OCI-LY1 (cell line): ENCODE measurements around the gene FBRSL1.

Experiments used
- H2AFZ ChIP-seq: fragments of 200-600 bp; sonication (generic), shearing (Covaris generic); 2 replicates; pipeline ENCODE4 v1.6.0; 2014; ENCODE audit warnings: antibody characterized with exemption, mild to moderate bottlenecking, low read length
- H3F3A ChIP-seq: fragments of 200-600 bp; sonication (generic), shearing (Covaris generic); 2 replicates; pipeline ENCODE4 v1.6.0; 2014; ENCODE audit warnings: mild to moderate bottlenecking, antibody characterized with exemption, low read length, moderate library complexity; ENCODE audit not compliant: insufficient read depth
- H3K27ac ChIP-seq: fragments of 200-600 bp; sonication (generic); 2 replicates; pipeline ENCODE4 v1.5.1; 2014; ENCODE audit warnings: low read length, mixed run types, mild to moderate bottlenecking, low read depth; ENCODE audit not compliant: poor library complexity, severe bottlenecking
- H3K27me3 ChIP-seq: fragments of 200-600 bp; sonication (generic); 2 replicates; pipeline ENCODE4 v1.6.0; 2014; ENCODE audit warnings: antibody characterized with exemption, mild to moderate bottlenecking, low read length, moderate library complexity; ENCODE audit not compliant: insufficient read depth
- H3K36me3 ChIP-seq: fragments of 200-600 bp; sonication (generic); 2 replicates; pipeline ENCODE4 v1.6.1; 2014; ENCODE audit warnings: mild to moderate bottlenecking, antibody characterized with exemption, low read length, moderate library complexity, mixed read lengths; ENCODE audit not compliant: insufficient read depth
- H3K4me1 ChIP-seq: fragments of 200-600 bp; sonication (generic); 2 replicates; pipeline ENCODE4 v1.5.1; 2014; ENCODE audit warnings: mild to moderate bottlenecking, low read length, moderate library complexity; ENCODE audit not compliant: insufficient read depth, severe bottlenecking
- H3K4me2 ChIP-seq: fragments of 200-600 bp; sonication (generic), shearing (Covaris generic); 2 replicates; pipeline ENCODE4 v1.6.1; 2014; ENCODE audit warnings: low read length
- H3K4me3 ChIP-seq: fragments of 200-600 bp; sonication (generic); 2 replicates; pipeline ENCODE4 v1.5.1; 2014; ENCODE audit warnings: low read length, low read depth, mild to moderate bottlenecking, mixed read lengths; ENCODE audit not compliant: poor library complexity, severe bottlenecking
- H3K79me2 ChIP-seq: fragments of 200-600 bp; shearing (Covaris generic); 2 replicates; pipeline ENCODE4 v1.6.1; 2016; ENCODE audit warnings: mixed run types, low read length, mixed read lengths; ENCODE audit not compliant: insufficient read depth
- H3K9ac ChIP-seq: fragments of 200-600 bp; sonication (generic), shearing (Covaris generic); 2 replicates; pipeline ENCODE4 v1.6.1; 2014; ENCODE audit warnings: mild to moderate bottlenecking, low read length, mixed read lengths
- H3K9me2 ChIP-seq: fragments of 200-600 bp; sonication (generic), shearing (Covaris generic); 2 replicates; pipeline ENCODE4 v1.6.1; 2014; ENCODE audit warnings: low read depth, mild to moderate bottlenecking, low read length, mixed read lengths
- H3K9me3 ChIP-seq: fragments of 200-600 bp; shearing (Covaris generic); 2 replicates; pipeline ENCODE4 v1.6.1; 2014; ENCODE audit warnings: low read length, mixed read lengths
- H4K20me1 ChIP-seq: fragments of 200-600 bp; sonication (generic), shearing (Covaris generic); 2 replicates; pipeline ENCODE4 v1.6.0; 2016; ENCODE audit warnings: mild to moderate bottlenecking, low read length; ENCODE audit not compliant: insufficient read depth
- EZH2 ChIP-seq: fragments of 200-600 bp; sonication (generic), shearing (Covaris generic); IDR thresholded peaks from 2 replicates; pipeline ENCODE4 v1.8.0; 2017; ENCODE audit warnings: borderline replicate concordance, mixed run types, mild to moderate bottlenecking, antibody characterized with exemption, low read length, moderate library complexity, mixed read lengths
- TF ChIP-seq, protein P1 (sequence below): fragments of 200-600 bp; sonication (generic), shearing (Covaris generic); IDR thresholded peaks from 2 replicates; pipeline ENCODE4 v1.5.1; 2017; ENCODE audit warnings: mild to moderate bottlenecking, antibody characterized with exemption, low read length, moderate library complexity, mixed read lengths

Gene FBRSL1

DNA sequence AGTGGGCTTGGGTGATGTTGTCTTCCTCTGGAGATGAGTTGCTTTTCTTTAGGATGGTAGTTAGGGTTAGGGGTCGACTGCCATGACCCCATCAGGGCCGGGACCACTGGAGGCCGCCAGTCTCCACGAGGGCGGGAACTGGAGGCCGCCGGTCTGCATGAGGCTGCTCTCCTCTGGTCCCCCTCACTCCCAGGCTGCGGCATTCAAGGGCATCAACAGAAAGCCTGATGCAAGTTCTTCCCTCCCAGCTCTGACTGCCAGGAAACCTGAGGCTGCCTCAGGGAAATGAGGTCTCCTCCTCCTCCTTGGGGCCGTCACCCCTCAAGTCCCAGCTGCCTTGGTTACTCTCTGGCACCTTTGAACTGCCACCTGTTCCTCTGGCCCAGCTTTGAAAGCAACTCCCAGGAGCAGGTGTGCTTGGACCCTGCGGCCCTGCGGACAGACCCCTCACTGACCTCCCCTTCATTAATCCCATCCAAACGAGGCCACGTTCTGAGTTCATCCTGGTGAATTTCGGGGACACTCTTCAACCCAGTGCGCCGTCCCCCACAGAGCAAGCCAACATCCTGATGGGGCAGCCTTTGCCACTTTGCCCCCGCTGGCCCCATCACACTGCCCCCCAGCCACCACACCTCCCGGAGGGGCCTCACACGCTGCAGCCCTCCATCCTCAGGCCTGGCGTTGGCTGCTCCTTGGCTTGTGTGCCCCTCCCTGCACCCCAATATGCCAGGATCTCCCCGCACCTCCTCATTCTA lies 37.2 kb upstream of the FBRSL1 start:
- Histone ChIP-seq H3K27me3 (0 out of 2 replicates have a peak, but pooled peaks cover 12% of the 10 kb centered on the region), H3K27ac (no peak overlapping the region)

DNA sequence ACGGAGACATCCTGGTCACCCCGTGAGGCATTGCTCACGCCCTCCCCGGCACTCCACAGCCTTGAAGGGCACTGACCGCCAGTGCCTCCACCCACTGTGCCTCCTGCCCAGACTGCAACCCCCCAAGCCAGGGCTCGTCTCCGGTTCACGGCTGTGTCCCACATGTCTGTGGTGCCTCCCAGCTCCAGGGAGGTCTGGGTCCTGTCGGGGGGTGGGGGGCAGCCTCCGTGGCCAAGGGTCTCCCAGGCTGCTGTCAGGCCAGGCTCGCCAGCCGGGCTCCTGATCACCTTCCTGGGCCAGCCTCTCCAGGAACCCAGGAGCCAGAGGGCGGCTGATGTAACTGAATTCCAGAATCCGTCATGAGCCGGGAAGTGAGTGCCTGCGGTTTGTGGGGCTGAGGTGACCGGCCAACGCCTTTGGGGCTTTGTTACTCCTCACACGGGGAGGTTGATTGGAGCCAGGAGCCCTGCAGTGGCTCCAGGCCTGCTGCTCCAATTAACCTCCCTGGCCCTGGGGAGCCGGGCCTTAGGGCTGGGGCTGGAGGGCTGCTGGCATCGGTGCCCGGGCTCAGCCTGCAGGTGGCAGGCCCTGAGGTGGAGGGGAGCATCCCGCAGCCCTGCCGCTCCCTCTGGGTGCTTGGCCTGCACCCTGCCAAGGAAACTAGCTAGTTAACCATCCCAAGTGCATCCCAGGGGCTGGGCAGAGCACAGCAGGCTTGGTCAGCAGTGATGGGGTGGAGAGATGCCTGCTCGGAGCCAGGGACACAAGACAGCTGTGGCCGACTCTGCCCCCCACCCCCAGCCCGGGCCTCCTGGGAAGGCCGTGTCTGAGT lies 36.4 kb upstream of the FBRSL1 start:
- no peaks in the 10 kb centered on the region for H3K9me2 ChIP-seq
- no peak overlapping the region for H3K9ac ChIP-seq
- no peak overlapping the region for H3K4me3 ChIP-seq
- H3K27ac ChIP-seq: no peak overlapping the region
- no peak overlapping the region for H3K4me2 ChIP-seq
- no peak overlapping the region for H2AFZ ChIP-seq
- no peaks in the 10 kb centered on the region for H4K20me1 ChIP-seq
- peaks cover 12% of the 10 kb centered on the region; the same call in 1 of the 2 replicates for H3K27me3 ChIP-seq
- TF ChIP-seq, protein P1, sequence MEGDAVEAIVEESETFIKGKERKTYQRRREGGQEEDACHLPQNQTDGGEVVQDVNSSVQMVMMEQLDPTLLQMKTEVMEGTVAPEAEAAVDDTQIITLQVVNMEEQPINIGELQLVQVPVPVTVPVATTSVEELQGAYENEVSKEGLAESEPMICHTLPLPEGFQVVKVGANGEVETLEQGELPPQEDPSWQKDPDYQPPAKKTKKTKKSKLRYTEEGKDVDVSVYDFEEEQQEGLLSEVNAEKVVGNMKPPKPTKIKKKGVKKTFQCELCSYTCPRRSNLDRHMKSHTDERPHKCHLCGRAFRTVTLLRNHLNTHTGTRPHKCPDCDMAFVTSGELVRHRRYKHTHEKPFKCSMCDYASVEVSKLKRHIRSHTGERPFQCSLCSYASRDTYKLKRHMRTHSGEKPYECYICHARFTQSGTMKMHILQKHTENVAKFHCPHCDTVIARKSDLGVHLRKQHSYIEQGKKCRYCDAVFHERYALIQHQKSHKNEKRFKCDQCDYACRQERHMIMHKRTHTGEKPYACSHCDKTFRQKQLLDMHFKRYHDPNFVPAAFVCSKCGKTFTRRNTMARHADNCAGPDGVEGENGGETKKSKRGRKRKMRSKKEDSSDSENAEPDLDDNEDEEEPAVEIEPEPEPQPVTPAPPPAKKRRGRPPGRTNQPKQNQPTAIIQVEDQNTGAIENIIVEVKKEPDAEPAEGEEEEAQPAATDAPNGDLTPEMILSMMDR: no peak
- TF ChIP-seq EZH2: no peak
- H3K36me3 ChIP-seq: no peaks in the 10 kb centered on the region
- H3K9me3 ChIP-seq: no peaks in the 10 kb centered on the region
- no peaks in the 10 kb centered on the region for H3K4me1 ChIP-seq
- no peaks in the 10 kb centered on the region for H3K79me2 ChIP-seq
- no peaks in the 10 kb centered on the region for H3F3A ChIP-seq

More for the DNA sequence above, 37.2 kb upstream of the FBRSL1 start:
- H4K20me1 ChIP-seq: no peaks in the 10 kb centered on the region
- no peaks in the 10 kb centered on the region for H3K9me2 ChIP-seq
- TF ChIP-seq, protein P1: no peak
- TF ChIP-seq EZH2: no peak
- H3K9ac ChIP-seq: no peak overlapping the region
- no peaks in the 10 kb centered on the region for H3K4me1 ChIP-seq
- no peaks in the 10 kb centered on the region for H3F3A ChIP-seq
- H2AFZ ChIP-seq: no peak overlapping the region
- no peaks in the 10 kb centered on the region for H3K79me2 ChIP-seq
- H3K4me2 ChIP-seq: no peak overlapping the region
- no peaks in the 10 kb centered on the region for H3K9me3 ChIP-seq
- no peaks in the 10 kb centered on the region for H3K36me3 ChIP-seq
- H3K4me3 ChIP-seq: no peak overlapping the region

DNA sequence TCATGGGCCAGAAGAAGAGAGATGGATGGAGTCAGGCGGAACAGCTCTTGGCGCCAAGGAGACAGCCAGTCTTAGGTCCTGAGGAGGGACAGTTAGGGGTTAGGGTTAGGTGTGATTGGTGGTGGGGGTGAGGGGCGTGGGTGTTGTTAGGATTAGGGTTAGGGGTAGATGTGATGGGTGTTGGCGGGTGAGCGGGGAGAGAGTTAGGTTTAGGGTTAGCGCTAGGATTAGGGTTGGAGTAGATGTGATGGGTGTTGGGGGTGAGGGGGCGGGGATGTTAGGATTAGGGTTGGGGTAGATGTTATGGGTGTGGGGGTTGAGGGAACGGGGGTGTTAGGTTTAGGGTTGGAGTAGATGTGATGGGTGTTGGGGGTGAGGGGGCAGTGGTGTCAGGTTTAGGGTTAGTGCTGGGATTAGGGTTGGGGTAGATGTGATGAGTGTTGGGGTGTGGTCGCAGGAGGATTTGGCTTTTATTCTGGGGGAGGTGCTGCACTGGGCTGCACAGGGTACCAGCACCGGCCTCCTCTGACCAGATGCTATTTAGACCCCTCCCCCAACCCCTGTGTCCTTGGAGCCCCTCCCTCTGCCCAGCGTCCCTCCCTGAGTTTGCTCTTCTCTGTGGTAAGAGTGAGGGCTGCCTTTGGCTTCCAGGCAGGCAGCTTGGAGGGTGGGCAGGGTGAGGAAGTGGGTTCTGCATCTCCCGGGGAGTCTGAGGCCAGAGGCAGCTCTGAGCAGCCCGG lies 35.6 kb upstream of the FBRSL1 start:
- TF ChIP-seq EZH2: no peak
- TF ChIP-seq, protein P1: no peak
- H3F3A ChIP-seq: no peaks in the 10 kb centered on the region
- H3K9me3 ChIP-seq: no peaks in the 10 kb centered on the region
- H3K27me3 ChIP-seq: peaks cover 12% of the 10 kb centered on the region; the same call in 1 of the 2 replicates
- H2AFZ ChIP-seq: no peak overlapping the region
- H3K9me2 ChIP-seq: no peaks in the 10 kb centered on the region
- no peak overlapping the region for H3K9ac ChIP-seq
- H3K4me1 ChIP-seq: no peaks in the 10 kb centered on the region
- H3K4me3 ChIP-seq: no peak overlapping the region
- H3K4me2 ChIP-seq: no peak overlapping the region
- no peaks in the 10 kb centered on the region for H3K79me2 ChIP-seq
- no peaks in the 10 kb centered on the region for H3K36me3 ChIP-seq
- H4K20me1 ChIP-seq: no peaks in the 10 kb centered on the region
- no peak overlapping the region for H3K27ac ChIP-seq
